ENCODE results near the gene RAB3C. TPM values are rescaled to one million over a fixed set of nuclear protein-coding genes. Genes with fewer than 3 reads are reported as not detected.
"Not testable (repeated sequence)": the region's sequence is repeated elsewhere in the genome, so short reads cannot be mapped to it uniquely, and the experiment has no call there.

RAB3C gene
- total RNA-seq, 1 donor from 2014 or later: not detected

DNA sequence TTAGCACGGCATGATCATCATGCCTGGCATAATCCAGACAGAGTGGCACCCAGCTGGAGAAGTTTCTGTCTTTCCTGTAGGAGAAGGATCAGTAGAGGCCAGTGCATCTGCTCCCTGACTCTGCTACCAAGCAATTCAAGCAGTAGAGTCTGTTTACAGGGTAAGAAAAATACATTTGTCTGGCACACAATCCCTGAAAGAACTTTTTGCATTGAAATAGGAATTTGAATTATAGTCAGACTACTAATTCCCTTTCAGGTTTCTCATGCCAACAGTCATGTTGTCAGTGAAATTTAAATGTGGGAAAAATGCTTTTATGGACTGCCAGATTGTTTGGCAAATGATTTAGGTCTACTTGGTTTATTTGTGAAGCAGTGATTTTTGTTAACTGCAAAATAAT, 125.6 kb downstream of the RAB3C start:
- Histone ChIP-seq H3K27me3 (ENCODE audit: control insufficient read depth, insufficient read depth, low read length) (no peaks in the 10 kb centered on the region), H3K36me3 (ENCODE audit: control insufficient read depth, insufficient read depth, low read length) (no peaks in the 10 kb centered on the region), H3K4me3 (ENCODE audit: low read depth, low read length) (no peak overlapping the region)
- FAIRE-seq (no peak), DNase-seq (ENCODE audit: low read depth) (no peak)
- TF ChIP-seq, protein P1, sequence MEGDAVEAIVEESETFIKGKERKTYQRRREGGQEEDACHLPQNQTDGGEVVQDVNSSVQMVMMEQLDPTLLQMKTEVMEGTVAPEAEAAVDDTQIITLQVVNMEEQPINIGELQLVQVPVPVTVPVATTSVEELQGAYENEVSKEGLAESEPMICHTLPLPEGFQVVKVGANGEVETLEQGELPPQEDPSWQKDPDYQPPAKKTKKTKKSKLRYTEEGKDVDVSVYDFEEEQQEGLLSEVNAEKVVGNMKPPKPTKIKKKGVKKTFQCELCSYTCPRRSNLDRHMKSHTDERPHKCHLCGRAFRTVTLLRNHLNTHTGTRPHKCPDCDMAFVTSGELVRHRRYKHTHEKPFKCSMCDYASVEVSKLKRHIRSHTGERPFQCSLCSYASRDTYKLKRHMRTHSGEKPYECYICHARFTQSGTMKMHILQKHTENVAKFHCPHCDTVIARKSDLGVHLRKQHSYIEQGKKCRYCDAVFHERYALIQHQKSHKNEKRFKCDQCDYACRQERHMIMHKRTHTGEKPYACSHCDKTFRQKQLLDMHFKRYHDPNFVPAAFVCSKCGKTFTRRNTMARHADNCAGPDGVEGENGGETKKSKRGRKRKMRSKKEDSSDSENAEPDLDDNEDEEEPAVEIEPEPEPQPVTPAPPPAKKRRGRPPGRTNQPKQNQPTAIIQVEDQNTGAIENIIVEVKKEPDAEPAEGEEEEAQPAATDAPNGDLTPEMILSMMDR (IDR thresholded peaks at IDR 0.05; ENCODE audit: insufficient read depth, low read length, severe bottlenecking): no peak

DNA sequence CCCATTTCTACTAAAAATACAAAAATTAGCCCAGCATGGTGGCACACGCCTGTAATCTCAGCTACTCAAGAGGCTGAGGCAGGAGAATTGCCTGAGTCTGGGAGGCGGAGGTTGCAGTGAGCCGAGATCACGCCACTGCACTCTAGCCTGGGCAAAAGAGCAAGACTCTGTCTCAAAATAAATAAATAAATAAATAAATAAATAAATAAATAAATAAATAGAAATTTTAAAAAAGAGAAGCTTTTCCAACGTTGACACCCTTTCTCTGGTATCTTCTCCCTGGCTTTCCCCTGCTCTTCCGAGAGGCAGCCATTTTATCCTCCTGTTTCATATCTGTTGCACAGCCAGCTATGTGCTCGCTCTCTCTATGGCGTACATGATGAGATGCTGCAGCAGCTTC, 127.5 kb downstream of the RAB3C start:
- not testable (repeated sequence) for H3K27me3 ChIP-seq (ENCODE audit: control insufficient read depth, insufficient read depth, low read length); H3K4me3 ChIP-seq (ENCODE audit: low read depth, low read length); H3K36me3 ChIP-seq (ENCODE audit: control insufficient read depth, insufficient read depth, low read length); DNase-seq (ENCODE audit: low read depth); FAIRE-seq

DNA sequence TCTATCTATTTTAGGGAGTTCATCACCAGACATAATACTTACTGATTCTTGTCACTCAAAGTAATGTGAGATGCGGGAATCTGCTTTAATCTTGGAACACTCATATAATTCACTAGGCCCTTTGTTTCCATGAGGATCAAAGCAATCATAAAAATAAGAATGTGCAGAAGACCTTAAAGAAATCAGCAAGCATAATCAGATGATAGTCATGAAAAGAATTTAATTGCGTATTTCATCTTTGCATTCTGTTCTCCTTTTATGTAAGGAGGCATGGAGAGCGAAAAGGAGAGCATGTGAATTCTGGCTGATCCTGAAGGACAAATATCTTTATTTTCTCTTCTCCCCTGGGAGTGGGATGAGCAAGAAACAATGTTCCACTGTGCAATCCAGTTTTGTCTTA, 128.0 kb downstream of the RAB3C start:
- TF ChIP-seq, protein P1 (IDR thresholded peaks at IDR 0.05; ENCODE audit: insufficient read depth, low read length, severe bottlenecking): no peak
- DNase-seq (ENCODE audit: low read depth): no peak
- H3K27me3 ChIP-seq (ENCODE audit: control insufficient read depth, insufficient read depth, low read length): no peaks in the 10 kb centered on the region
- H3K36me3 ChIP-seq (ENCODE audit: control insufficient read depth, insufficient read depth, low read length): no peaks in the 10 kb centered on the region
- no peak for FAIRE-seq
- H3K4me3 ChIP-seq (ENCODE audit: low read depth, low read length): no peak overlapping the region

DNA sequence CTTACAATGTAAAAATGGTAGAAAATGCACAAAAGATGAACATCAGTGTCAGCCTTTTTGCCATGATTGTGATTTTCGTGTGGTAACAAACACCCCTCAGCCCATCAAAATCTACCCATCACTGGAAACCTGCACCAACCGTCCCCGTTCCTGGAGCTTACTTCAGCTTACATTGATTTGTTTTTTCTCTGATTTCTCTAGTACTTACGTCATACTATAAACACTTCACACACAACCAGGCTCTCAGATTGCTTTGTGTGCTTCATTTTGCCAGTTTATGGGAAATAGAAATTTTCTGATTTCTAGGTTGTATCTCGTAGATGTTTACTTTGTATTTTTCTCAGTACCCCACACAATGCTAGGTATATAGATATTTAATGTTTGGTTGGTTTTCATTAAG, 129.1 kb downstream of the RAB3C start:
- H3K36me3 ChIP-seq (ENCODE audit: control insufficient read depth, insufficient read depth, low read length): no peaks in the 10 kb centered on the region
- no peak for FAIRE-seq
- H3K4me3 ChIP-seq (ENCODE audit: low read depth, low read length): no peak overlapping the region
- DNase-seq (ENCODE audit: low read depth): no peak
- TF ChIP-seq, protein P1 (IDR thresholded peaks at IDR 0.05; ENCODE audit: insufficient read depth, low read length, severe bottlenecking): no peak
- H3K27me3 ChIP-seq (ENCODE audit: control insufficient read depth, insufficient read depth, low read length): no peaks in the 10 kb centered on the region

DNA sequence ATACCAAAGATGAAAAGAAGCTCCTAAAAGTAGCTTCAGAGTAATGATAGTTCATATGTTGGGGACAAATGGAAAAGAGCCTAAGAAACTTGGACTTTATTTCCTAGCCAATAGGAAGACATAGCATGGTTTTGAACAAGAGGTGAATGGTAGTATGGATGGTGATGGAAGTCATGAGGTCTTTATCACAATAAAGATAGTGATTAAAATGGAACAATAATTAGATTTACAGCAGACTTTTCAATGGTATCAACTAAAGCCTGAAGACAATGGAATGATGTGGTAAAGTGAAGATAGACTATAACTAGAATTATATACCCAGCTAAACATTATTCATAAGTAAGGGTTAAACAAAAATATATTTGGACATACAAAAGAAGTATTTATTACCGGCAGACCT, 131.2 kb downstream of the RAB3C start:
- Histone ChIP-seq H3K36me3 (ENCODE audit: control insufficient read depth, insufficient read depth, low read length) (no peaks in the 10 kb centered on the region), H3K27me3 (ENCODE audit: control insufficient read depth, insufficient read depth, low read length) (no peaks in the 10 kb centered on the region), H3K4me3 (ENCODE audit: low read depth, low read length) (no peak overlapping the region)
- TF ChIP-seq, protein P1 (IDR thresholded peaks at IDR 0.05; ENCODE audit: insufficient read depth, low read length, severe bottlenecking): no peak
- DNase-seq (ENCODE audit: low read depth): no peak
- FAIRE-seq: no peak

DNA sequence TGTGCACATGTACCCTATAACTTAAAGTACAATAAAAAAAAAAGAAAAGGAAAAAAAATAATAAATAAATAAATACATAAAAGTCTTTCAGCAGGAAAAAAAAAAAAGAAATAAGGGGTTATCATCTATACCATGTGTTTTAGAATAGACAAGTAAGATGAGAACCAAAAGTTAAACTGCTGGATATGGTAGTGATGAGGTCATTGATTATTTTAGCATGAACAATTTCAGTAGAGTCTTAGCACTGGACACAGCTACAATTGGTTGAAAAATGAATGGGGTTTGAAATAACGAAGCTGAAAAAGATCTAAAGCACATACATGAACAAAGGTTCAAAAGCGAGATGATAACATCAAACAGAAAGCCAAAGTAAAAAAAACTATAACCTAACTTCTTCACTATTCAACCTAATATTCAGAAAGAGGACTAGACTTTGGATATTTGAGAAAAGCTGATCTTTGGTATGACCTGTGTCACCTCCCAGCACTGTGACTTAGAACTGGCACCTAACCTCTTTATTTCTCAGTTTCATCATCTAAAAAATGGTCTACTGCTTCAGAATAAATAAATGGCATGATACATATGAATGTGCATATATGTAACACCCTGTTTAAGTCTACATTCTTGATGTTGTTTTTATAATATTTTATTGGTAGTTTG, 133.3 kb downstream of the RAB3C start:
- H3K27me3 ChIP-seq (ENCODE audit: control insufficient read depth, insufficient read depth, low read length): no peaks in the 10 kb centered on the region
- TF ChIP-seq, protein P1 (IDR thresholded peaks at IDR 0.05; ENCODE audit: insufficient read depth, low read length, severe bottlenecking): no peak
- FAIRE-seq: no peak

More for the DNA sequence above, 133.3 kb downstream of the RAB3C start:
- Histone ChIP-seq H3K4me3 (ENCODE audit: low read depth, low read length) (no peak overlapping the region), H3K36me3 (ENCODE audit: control insufficient read depth, insufficient read depth, low read length) (no peaks in the 10 kb centered on the region)
- DNase-seq (ENCODE audit: low read depth): no peak
